ENCODE data around the gene TSC22D2.
A peak's percentile ranks its signal among the peaks of the same experiment; 100 is the strongest.

The TSC22D2 gene

GRCh38 chr3:150408221-150409124, at the start of gene TSC22D2:
Gene TSC22D2, plus strand, starts transcription at chr3:150408298. Its CDS starts 1,053 bp downstream, at chr3:150409351.
- peak; percentile 56 for DNase-seq

DNA sequence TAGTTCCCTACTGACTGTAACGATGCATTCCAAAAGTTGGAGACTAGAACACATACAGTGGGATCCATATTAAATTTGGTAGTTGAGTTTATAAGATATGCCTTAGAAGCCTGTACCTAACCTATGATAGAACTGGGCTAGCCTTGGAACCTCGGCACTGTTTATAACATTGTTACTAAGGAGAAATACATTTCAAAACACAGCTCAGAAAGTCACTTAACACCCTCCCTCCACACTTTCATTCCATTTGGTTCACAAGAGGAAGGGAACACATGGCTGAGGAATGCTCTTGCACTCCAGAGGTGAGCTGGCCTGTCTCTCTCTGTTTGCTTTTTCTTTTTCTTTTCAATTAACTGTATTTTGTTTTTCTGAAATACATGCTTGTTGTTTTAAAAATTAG, 48.7 kb upstream of the TSC22D2 start:
- DNase-seq: no peak

DNA sequence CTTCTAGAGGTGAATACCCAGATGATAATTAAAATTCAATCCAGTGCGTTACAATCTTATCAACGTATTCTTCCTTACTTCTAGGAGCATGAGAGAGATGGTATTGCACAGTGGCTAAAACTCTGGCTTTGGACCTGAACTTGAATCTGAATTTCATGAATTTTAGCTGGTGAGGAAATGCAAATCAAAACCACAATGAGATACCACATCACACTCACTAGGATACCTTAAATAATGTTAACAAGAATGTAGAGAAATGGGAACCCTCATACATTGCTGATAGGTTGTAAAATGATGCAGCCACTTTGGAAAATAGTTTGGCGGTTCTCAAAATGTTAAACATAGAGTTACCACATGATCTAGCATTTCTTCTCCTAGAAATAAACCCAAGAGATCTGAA, 47.1 kb upstream of the TSC22D2 start:
- DNase-seq: no peak

GRCh38 chr3:150362515-150363302, 45.4 kb upstream of the TSC22D2 start:
- DNase-seq: no peak

GRCh38 chr3:150363420-150363819, 44.7 kb upstream of the TSC22D2 start:
- DNase-seq: no peak

DNA sequence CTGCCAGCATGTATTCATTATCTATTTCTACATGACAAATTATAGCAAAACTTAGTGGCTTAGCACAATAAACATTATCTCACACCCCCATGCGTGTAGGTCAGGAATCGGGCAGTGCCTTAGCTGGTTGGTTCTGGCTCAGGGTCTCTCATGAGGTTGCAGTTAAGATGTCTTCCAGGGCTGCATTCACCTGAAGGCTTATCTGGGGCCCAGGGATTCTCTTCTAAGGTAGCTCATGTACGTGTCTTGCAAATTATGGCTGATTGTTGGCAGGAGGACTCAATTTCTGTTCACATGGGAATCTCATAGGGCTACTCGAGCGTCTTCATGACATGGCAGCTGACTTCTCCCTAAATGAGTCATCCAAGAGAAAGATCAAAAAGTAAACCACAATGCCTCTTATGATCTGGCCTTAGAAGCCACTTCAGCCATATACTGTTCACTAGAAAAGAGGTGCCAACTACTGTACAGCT, 42.9 kb upstream of the TSC22D2 start:
- no peak for DNase-seq

GRCh38 chr3:150367757-150368156, 40.3 kb upstream of the TSC22D2 start:
- DNase-seq: no peak

DNA sequence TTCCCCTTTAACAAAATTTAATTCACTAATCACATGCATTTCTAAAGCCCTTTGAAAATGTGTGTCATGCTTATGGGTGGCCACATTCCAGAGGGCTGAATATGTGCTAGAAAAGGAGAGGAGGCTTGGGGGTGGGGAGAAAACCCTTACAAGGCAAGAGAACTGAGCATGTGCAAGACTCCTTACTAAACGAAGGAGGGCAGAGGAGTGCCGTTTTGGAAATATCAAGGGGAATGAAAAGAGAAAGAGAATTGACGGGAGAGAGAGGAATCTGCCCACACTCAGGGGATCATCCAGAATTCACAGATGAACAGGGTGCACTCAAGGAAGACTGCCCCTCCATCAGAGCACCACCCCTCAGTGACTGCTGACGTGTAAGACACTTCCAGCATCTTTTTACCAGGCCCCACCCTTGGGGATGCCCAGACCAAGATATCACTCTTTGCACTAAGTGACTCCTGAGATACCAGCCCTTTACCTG, 37.9 kb upstream of the TSC22D2 start:
- DNase-seq: no peak

GRCh38 chr3:150370999-150371398, 37.1 kb upstream of the TSC22D2 start:
- DNase-seq: no peak

- DNase-seq: no peak
Measured at GRCh38 chr3:150371741-150372254, 36.3 kb upstream of the TSC22D2 start.

- no peak for DNase-seq
Measured at GRCh38 chr3:150372320-150372719, 35.8 kb upstream of the TSC22D2 start.

DNA sequence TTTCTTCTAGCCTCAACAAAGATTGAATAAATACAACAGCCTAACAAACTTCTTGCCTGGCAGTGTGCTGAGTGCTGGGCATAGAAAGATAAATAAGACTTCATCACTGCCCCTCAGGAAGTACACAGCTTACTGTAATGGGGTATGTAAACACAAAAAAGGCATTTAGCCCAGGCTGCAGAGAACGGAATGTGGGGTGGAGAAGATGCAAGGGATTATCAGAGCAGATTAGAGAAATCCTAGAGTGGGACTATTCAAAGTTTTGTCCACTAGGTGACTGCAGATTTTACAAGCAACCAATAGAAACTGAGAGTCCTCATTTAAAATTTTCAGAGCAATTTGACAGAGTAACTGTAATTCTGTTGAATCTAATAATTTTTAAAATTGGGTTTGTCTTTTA, 35.4 kb upstream of the TSC22D2 start:
- DNase-seq: no peak

- DNase-seq: no peak
Measured at GRCh38 chr3:150373234-150373875, 34.7 kb upstream of the TSC22D2 start.

DNA sequence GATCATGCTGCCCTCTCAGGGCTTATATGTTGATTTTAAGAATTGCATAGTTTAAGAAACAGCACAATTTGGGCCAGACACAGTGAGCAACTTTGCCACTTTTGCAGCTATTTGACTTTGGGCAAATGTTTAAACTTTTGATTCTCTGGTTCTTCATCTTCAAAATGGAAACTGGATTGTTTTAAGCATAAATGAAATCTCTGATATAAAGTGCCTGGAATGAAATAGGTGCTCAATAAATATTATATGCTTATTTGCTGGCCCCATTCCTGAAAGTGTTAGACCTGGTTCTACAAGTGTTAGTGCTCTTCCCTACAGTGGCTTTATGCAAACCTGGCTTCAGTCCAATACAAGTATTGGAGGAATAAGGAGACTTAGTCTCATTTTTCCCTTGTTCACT, 33.1 kb upstream of the TSC22D2 start:
- no peak for DNase-seq

GRCh38 chr3:150376001-150376848, 31.9 kb upstream of the TSC22D2 start:
- DNase-seq: no peak

- DNase-seq: no peak
Measured at GRCh38 chr3:150377601-150378300, 30.3 kb upstream of the TSC22D2 start.

DNA sequence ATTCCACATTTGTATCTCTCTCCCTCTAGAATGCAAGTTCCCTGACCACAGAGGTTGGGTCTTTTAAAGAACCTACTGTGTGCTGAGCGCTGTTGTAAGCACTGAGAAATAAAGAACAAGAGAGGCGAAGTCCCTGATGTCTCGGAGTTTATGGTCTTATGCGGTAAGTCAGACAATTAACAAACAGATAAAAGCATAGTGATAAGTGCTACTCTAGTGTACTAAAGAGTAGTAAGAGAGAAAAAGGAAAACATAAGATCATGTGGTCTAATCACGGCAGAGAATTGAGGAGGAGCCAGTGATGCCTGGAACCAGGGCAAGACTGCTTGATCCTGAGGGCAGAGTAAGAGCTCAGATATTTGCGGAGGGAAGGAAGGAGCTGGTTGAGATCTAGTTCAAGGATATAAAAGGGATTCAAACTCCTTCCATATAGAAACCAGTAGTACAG, 29.8 kb upstream of the TSC22D2 start:
- DNase-seq: no peak

DNA sequence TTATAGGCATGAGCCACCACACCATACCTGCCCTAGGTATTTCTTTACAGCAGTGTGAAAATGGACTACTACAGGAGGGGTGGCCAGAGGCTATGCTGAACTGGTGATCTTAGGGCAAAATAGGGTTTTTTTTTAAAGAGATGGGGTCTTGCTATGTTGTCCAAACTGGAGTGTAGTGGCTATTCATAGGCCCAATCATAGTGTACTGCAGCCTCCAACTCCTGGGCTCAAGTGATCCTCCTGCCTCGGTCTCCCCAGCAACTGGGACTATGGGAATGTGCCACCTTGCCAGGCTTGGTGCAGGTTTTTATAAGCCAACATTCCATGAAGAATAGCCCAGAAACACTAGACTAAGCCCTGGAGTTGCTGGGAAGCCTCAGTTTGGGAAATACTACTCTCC, 28.6 kb upstream of the TSC22D2 start:
- DNase-seq: no peak

DNA sequence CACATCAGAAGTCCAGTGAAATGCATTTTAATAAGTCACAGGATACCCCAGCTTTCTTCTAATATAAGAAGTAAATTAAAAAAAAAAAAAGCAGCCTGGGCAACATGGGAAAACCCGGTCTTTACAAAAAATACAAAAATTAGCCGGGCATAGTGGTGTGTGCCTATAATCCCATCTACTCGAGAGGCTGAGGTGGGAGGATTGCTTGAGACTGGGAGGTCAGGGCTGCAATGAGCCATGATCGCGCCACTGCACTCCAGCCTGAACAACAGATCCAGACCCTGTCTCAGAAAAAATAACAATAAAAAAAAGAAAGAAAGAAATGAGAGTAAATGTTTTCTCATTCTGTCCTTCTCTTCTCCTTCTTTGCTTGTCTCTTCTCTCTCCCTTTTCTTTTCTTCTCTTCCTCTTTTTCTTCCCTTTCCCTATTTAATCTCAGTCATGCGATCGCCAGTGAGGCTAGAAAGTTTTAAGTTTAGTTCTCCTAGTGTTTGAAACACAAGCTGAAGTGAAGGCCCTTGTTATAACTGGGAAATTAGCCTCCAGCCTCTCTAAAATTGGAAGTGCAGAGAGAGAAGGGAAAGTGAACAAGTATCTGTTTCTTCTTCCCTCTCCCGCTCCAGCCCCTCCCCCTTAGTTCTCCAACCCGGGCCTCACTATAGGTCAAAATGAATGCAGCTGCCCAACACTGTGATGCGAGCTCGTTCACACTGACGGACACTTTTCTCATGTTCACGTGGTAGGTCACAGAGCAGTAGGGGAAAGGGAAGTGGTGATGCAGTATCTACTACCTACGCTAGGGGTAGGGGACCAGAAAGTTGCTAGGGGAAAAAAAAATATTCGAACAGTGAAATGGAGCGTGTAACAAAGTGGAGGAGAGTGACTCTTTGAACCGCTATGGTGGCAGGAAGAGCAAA, 23.5 kb upstream of the TSC22D2 start:
- peak; percentile 16 for DNase-seq

All from SIG-M5 (cell line).